Hepatocyte (in vitro differentiated cells): Measurements from ENCODE around the gene C4BPA. TPM values are rescaled to one million over a fixed set of nuclear protein-coding genes. Genes with fewer than 3 reads are reported as not detected.

ENCODE experiments used
- DNase-seq: peaks from one replicate; pipeline ENCODE4 v3.0.0-alpha.2; 2016; ENCODE audit warnings: low spot score
- H2AFZ ChIP-seq: fragments of 200-600 bp; sonication (generic); 2 replicates; pipeline ENCODE4 v1.6.0; 2016; ENCODE audit warnings: antibody characterized with exemption, mild to moderate bottlenecking
- H3K27ac ChIP-seq: fragments of 200-600 bp; sonication (generic); 2 replicates; pipeline ENCODE4 v1.5.1; 2016; ENCODE audit warnings: mild to moderate bottlenecking
- H3K27me3 ChIP-seq: fragments of 200-600 bp; sonication (generic); 2 replicates; pipeline ENCODE4 v1.6.1; 2016
- H3K36me3 ChIP-seq: fragments of 200-600 bp; sonication (generic); replicated peaks from 2 replicates; pipeline ENCODE4 v1.5.1; 2016; ENCODE audit warnings: low read depth; ENCODE audit not compliant: insufficient read depth
- H3K4me1 ChIP-seq: fragments of 200-600 bp; sonication (generic); 2 replicates; pipeline ENCODE4 v1.5.1; 2016; ENCODE audit warnings: mild to moderate bottlenecking, moderate library complexity; ENCODE audit not compliant: insufficient read depth
- H3K4me2 ChIP-seq: fragments of 200-600 bp; sonication (generic); 2 replicates; pipeline ENCODE4 v1.6.0; 2016
- H3K4me3 ChIP-seq: fragments of 200-600 bp; sonication (generic); 2 replicates; pipeline ENCODE4 v1.5.1; 2016; ENCODE audit warnings: mild to moderate bottlenecking
- H3K79me2 ChIP-seq: fragments of 200-600 bp; sonication (generic); 2 replicates; pipeline ENCODE4 v1.6.0; 2017; ENCODE audit warnings: mild to moderate bottlenecking
- H3K9me2 ChIP-seq: fragments of 200-600 bp; sonication (generic); replicated peaks from 2 replicates; pipeline ENCODE4 v1.6.0; 2017; ENCODE audit warnings: mild to moderate bottlenecking; ENCODE audit not compliant: insufficient read depth
- H3K9me3 ChIP-seq: fragments of 200-600 bp; sonication (generic); 2 replicates; pipeline ENCODE4 v1.5.1; 2016; ENCODE audit warnings: low read depth, mild to moderate bottlenecking
- H4K20me1 ChIP-seq: fragments of 200-600 bp; sonication (generic); 2 replicates; pipeline ENCODE4 v1.6.0; 2016; ENCODE audit warnings: mild to moderate bottlenecking; ENCODE audit not compliant: insufficient read depth, poor library complexity, severe bottlenecking
- CTCF ChIP-seq: fragments of 200-600 bp; sonication (generic); IDR thresholded peaks from 2 replicates; pipeline ENCODE4 v1.5.1; 2016; ENCODE audit warnings: antibody characterized with exemption, mild to moderate bottlenecking; ENCODE audit not compliant: poor library complexity
- EZH2 ChIP-seq: fragments of 200-600 bp; sonication (generic); IDR thresholded peaks from 2 replicates; pipeline ENCODE4 v1.6.1; 2016; ENCODE audit warnings: antibody characterized with exemption, mild to moderate bottlenecking, borderline replicate concordance
- EZH2phosphoT487 ChIP-seq: fragments of 200-600 bp; sonication (generic); IDR thresholded peaks from one replicate; pipeline ENCODE4 v1.6.1; 2018; ENCODE audit warnings: antibody characterized with exemption, mild to moderate bottlenecking, low read depth, moderate library complexity; ENCODE audit not compliant: unreplicated experiment, severe bottlenecking
- WGBS: methylation state at CpG from one replicate; pipeline ENCODE4 v1.1.6; 2016; ENCODE audit warnings: low lambda C conversion rate; ENCODE audit errors: missing lambda C conversion rate; 5-methylcytosine and 5-hydroxymethylcytosine counted together
- polyA plus RNA-seq: library from polyadenylated mRNA; unstranded; fragments of >200 nt; fragmentation: Nextera tagmentation; extraction: Ambion mirVana; gene quantifications from 2 replicates; pipeline ENCODE4 v1.2.1, GENCODE V29; 2016
- total RNA-seq: library from RNA; depleted of rRNA; stranded (reverse); fragments of >200 nt; gene quantifications from 2 replicates; pipeline ENCODE4 v1.2.3, GENCODE V29; 2014

Gene C4BPA
- total RNA-seq (17.2 and 23.5 TPM in 2 replicates), polyA plus RNA-seq (10.2 and 12.4 TPM in 2 replicates)

GRCh38 chr1:207103892-207104373 lies at the start of gene C4BPA:
Gene C4BPA, plus strand, starts transcription at chr1:207104233. Its CDS starts 8,793 bp downstream, at chr1:207113026.
- H3K27ac ChIP-seq, result peak within 1 kb of the TSS; percentile 62
- peak; percentile 34 for DNase-seq
- peak within 1 kb of the TSS; percentile 9 for H2AFZ ChIP-seq
- no peaks in the 10 kb centered on the region for H3K79me2 ChIP-seq
- H3K9me3 ChIP-seq, result no peaks in the 10 kb centered on the region
- no peak within 1 kb of the TSS for H3K4me2 ChIP-seq
- WGBS, result 68% methylated on average over 7 of the region's 7 CpGs
- H4K20me1 ChIP-seq, result no peaks in the 10 kb centered on the region
- no peak within 1 kb of the TSS for H3K4me3 ChIP-seq
- H3K4me1 ChIP-seq, result peaks cover 7% of the 10 kb centered on the region
- TF ChIP-seq EZH2 (no peak), CTCF (no peak), EZH2phosphoT487 (no peak)
- no peaks in the 10 kb centered on the region for H3K27me3 ChIP-seq
- no peaks in the 10 kb centered on the region for H3K36me3 ChIP-seq
- no peaks in the 10 kb centered on the region for H3K9me2 ChIP-seq

- Histone ChIP-seq H3K27me3 (no peaks in the 10 kb centered on the region), H3K9me2 (no peaks in the 10 kb centered on the region), H4K20me1 (peaks cover 3% of the 10 kb centered on the region), H3K4me3 (no peak overlapping the region), H2AFZ (no peak overlapping the region), H3K9me3 (no peaks in the 10 kb centered on the region), H3K4me2 (no peak overlapping the region), H3K27ac (peak overlapping the region; percentile 3), H3K4me1 (peaks cover 16% of the 10 kb centered on the region), H3K36me3 (no peaks in the 10 kb centered on the region), H3K79me2 (peaks cover 12% of the 10 kb centered on the region)
- 83% methylated on average over 2 of the region's 2 CpGs for WGBS
- no peak for DNase-seq
- no peak for TF ChIP-seq EZH2
- no peak for TF ChIP-seq EZH2phosphoT487
- TF ChIP-seq CTCF, result no peak
These were observed 49.5 kb upstream of the C4BPA start for GRCh38 chr1:207054491-207054890.

- Histone ChIP-seq H3K27me3 (no peaks in the 10 kb centered on the region), H4K20me1 (no peaks in the 10 kb centered on the region), H3K79me2 (peaks cover 4% of the 10 kb centered on the region), H3K27ac (no peak overlapping the region), H3K4me3 (no peak overlapping the region), H2AFZ (no peak overlapping the region), H3K9me2 (no peaks in the 10 kb centered on the region), H3K4me1 (peaks cover 13% of the 10 kb centered on the region), H3K9me3 (no peaks in the 10 kb centered on the region), H3K4me2 (no peak overlapping the region), H3K36me3 (no peaks in the 10 kb centered on the region)
- 61% methylated on average over 3 of the region's 3 CpGs for WGBS
- TF ChIP-seq EZH2phosphoT487 (no peak), CTCF (no peak), EZH2 (no peak)
- no peak for DNase-seq
These were observed 48.5 kb upstream of the C4BPA start for GRCh38 chr1:207055386-207056001.
